Lung (tissue), 12 donors: Measurements from ENCODE around the gene LRRC47. TPM values are rescaled to one million over a fixed set of nuclear protein-coding genes. Genes with fewer than 3 reads are reported as not detected.

Source experiments
- ATAC-seq: fragments of 200-7000 bp; cut with Tn5 transposase; one replicate; pipeline ENCODE4 v1.9.1; 2020; ENCODE audit warnings: moderate number of reproducible peaks; ENCODE audit not compliant: insufficient read depth, low FRiP score
- DNase-seq, 3 donors: peaks; one replicate each; pipeline ENCODE4 v3.0.0-alpha.2; 2013 to 2017
- H3K27ac ChIP-seq, 2 donors: one replicate each; pipeline ENCODE4 v1.5.1; 2013; ENCODE audit warnings: mild to moderate bottlenecking in 2 of 2, moderate library complexity in 2 of 2, control low read depth in 1 of 2, inconsistent platforms in 1 of 2, low read depth in 1 of 2, low read length in 1 of 2
- H3K27me3 ChIP-seq, 3 donors: one replicate each; pipeline ENCODE4 v1.5.1; 2013; ENCODE audit warnings: low read length in 2 of 3; ENCODE audit not compliant: control insufficient read depth in 3 of 3, insufficient read depth in 3 of 3
- H3K36me3 ChIP-seq, 4 donors: one replicate each; pipeline ENCODE4 v1.5.1; 2013; ENCODE audit warnings: low read length in 4 of 4, mild to moderate bottlenecking in 1 of 4, moderate library complexity in 1 of 4; ENCODE audit not compliant: control insufficient read depth in 4 of 4, insufficient read depth in 4 of 4
- H3K4me1 ChIP-seq, 5 donors: one replicate each; pipeline ENCODE4 v1.5.1; 2013; ENCODE audit warnings: low read length in 5 of 5, mild to moderate bottlenecking in 2 of 5, moderate library complexity in 1 of 5; ENCODE audit not compliant: control insufficient read depth in 5 of 5, insufficient read depth in 5 of 5
- H3K4me3 ChIP-seq: one replicate; pipeline ENCODE4 v1.5.1; 2013; ENCODE audit warnings: mild to moderate bottlenecking, control low read depth, moderate library complexity
- H3K9ac ChIP-seq, 2 donors: one replicate each; pipeline ENCODE4 v1.5.1; 2013; ENCODE audit warnings: low read length in 2 of 2, control low read depth in 1 of 2; ENCODE audit not compliant: insufficient read depth in 1 of 2
- H3K9me3 ChIP-seq, 4 donors: one replicate each; pipeline ENCODE4 v1.5.1; 2013; ENCODE audit warnings: low read length in 3 of 4, mild to moderate bottlenecking in 1 of 4, moderate library complexity in 1 of 4; ENCODE audit not compliant: control insufficient read depth in 4 of 4, insufficient read depth in 3 of 4
- WGBS, 2 donors: extraction: QIAGEN DNeasy Blood & Tissue Kit; methylation state at CpG; one replicate each; pipeline ENCODE4 v1.1.7; 2013; 5-methylcytosine and 5-hydroxymethylcytosine counted together
- polyA plus RNA-seq, 2 donors: library from polyadenylated mRNA; stranded (reverse); fragments of 200-250 nt; gene quantifications; one replicate each; pipeline ENCODE4 v1.2.1, GENCODE V29; 2013
- total RNA-seq, 2 donors: library from RNA; depleted of rRNA in 1 of 2; stranded (reverse); fragments of >200 nt in 1 of 2; gene quantifications; one replicate each; pipeline ENCODE4 v1.2.1, GENCODE V29; 2014 to 2021
- TF ChIP-seq, protein P1 (sequence below): IDR thresholded peaks from 2 replicates; pipeline ENCODE4 v1.5.1; 2012; ENCODE audit warnings: mild to moderate bottlenecking; ENCODE audit errors: control extremely low read depth, extremely low read depth
- donor health status: control.
- donor health status: control.
- donor health status: Bipolar disorder and iron deficiency.
- donor health status: healthy.
- donor health status: DM: yes; HTN: yes; CAD: no.

LRRC47 gene
- total and polyA plus RNA-seq, 4 donors, result 14.4 to 33.9 (median 20.5) TPM

DNA sequence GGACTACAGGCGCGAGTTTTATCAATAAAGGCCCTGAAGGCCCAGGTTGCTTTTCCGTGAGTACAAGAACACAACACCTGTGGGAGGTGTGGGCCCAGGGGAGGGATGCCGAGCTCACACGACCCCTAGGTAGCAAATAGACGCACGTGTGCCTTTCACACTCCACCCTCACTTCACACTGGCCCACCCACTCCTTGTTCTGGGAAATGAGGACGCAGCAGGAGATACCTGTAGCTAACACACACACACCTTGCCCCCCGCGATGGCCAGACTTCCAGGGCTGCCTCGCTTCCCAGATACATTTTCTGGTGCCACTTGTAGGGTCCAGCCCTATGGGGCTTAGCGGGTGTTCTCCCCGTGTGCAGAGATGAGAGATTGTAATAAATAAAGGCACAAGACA is 48.4 kb downstream of the LRRC47 start:
- no peak for DNase-seq
- Histone ChIP-seq H3K27me3 (peaks cover 0 to 4% (median 0%) of the 10 kb centered on the region in 3 donors), H3K36me3 (peaks cover 0 to 2% (median 0%) of the 10 kb centered on the region in 4 donors), H3K4me3 (no peak overlapping the region), H3K9me3 (no peaks in the 10 kb centered on the region), H3K9ac (no peak overlapping the region), H3K27ac (no peak overlapping the region), H3K4me1 (peaks cover 0 to 24% (median 0%) of the 10 kb centered on the region in 5 donors)
- ATAC-seq, result no peak
- WGBS, 2 donors, result 83 to 92% methylated on average over 13 of the region's 13 CpGs
- TF ChIP-seq, protein P1, sequence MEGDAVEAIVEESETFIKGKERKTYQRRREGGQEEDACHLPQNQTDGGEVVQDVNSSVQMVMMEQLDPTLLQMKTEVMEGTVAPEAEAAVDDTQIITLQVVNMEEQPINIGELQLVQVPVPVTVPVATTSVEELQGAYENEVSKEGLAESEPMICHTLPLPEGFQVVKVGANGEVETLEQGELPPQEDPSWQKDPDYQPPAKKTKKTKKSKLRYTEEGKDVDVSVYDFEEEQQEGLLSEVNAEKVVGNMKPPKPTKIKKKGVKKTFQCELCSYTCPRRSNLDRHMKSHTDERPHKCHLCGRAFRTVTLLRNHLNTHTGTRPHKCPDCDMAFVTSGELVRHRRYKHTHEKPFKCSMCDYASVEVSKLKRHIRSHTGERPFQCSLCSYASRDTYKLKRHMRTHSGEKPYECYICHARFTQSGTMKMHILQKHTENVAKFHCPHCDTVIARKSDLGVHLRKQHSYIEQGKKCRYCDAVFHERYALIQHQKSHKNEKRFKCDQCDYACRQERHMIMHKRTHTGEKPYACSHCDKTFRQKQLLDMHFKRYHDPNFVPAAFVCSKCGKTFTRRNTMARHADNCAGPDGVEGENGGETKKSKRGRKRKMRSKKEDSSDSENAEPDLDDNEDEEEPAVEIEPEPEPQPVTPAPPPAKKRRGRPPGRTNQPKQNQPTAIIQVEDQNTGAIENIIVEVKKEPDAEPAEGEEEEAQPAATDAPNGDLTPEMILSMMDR, result no peak

DNA sequence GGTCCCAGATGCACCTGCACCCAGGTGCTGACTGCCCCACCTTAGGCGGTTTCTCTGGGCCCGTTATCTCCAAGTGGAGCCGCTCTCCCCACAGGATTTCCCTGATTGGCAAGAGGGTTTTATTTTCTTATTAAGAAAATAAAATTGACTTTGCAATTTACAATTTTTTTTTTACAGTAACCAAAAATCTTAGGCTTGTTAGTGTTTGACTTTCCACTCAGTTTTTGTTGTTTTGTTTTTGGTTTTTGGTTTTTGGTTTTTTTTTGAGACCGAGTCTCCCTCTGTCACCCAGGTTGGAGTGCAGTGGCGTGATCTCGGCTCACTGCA is 48.8 kb downstream of the LRRC47 start:
- DNase-seq (no peak), ATAC-seq (no peak)
- peaks cover 0 to 4% (median 0%) of the 10 kb centered on the region in 3 donors for H3K27me3 ChIP-seq
- H3K9me3 ChIP-seq, result no peaks in the 10 kb centered on the region
- peaks cover 0 to 6% (median under 1%) of the 10 kb centered on the region in 4 donors for H3K36me3 ChIP-seq
- no peak overlapping the region for H3K9ac ChIP-seq
- TF ChIP-seq, protein P1, result no peak
- peak overlapping the region; percentile 75 for H3K4me3 ChIP-seq
- WGBS, 2 donors, result 43% methylated on average over 6 of the region's 6 CpGs
- H3K27ac ChIP-seq, result no peak overlapping the region
- peaks cover 0 to 24% (median 0%) of the 10 kb centered on the region in 5 donors for H3K4me1 ChIP-seq

DNA sequence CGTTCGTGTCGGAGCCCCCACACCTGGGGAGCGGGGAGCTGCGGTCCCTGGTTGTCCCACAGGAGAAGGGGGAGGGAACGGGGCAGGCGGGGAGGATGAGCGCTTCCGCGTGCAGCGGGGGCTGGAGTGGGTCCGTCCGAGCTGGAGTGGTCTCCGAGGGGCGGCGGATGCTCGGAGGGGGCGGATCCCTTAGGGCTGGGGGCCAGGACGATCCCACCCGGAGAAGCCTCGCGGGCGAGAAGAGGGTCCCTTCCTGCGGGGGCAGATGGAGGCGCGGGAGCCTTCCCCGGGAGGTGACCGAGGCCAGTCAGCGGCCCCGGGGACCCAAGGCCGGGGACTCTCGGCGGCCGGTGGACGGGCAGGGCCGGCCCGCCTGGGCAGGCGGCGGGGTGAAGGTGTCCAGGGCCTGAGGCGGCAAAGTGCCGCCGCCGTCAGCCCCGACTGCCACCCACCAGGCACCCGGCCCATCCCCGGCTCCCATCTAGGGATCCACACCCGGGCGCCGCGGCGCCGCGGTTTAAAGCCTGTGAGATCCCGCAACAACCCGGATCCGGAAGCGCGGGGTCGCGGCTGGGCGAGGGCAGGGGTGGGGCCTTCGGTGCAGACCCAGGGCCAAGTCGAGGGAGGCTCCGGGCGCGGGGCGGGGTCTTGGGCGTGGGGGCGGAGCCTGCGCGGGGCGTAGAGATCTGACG is 49.3 kb downstream of the LRRC47 start:
- WGBS, 2 donors, result 1 to 2% methylated on average over 69 to 73 of the region's 73 CpGs
- TF ChIP-seq, protein P1, result no peak
- Histone ChIP-seq H3K36me3 (peaks cover 0 to 11% (median 3%) of the 10 kb centered on the region in 4 donors), H3K4me1 (peaks cover 0 to 24% (median 0%) of the 10 kb centered on the region in 5 donors), H3K4me3 (peak overlapping the region; percentile 75), H3K27me3 (peaks cover 0 to 4% (median 0%) of the 10 kb centered on the region in 3 donors), H3K9me3 (no peaks in the 10 kb centered on the region), H3K9ac (peak overlapping the region in 1 of 2 donors; percentile 63), H3K27ac (peak overlapping the region; percentile 57 to 68)
- DNase-seq (peak; percentile 78 to 85 (median 85)), ATAC-seq (peak; percentile 98)
